ENCODE results near the gene RXFP4. TPM values are rescaled to one million over a fixed set of nuclear protein-coding genes. Genes with fewer than 3 reads are reported as not detected.

RXFP4 gene
- polyA plus RNA-seq, 1 of the 3 experiments (the other 2 are of a cell fraction) = not detected

GRCh38 chr1:155954645-155955044 lies 13.2 kb downstream of the RXFP4 start (continued):
- TF ChIP-seq, protein P1, sequence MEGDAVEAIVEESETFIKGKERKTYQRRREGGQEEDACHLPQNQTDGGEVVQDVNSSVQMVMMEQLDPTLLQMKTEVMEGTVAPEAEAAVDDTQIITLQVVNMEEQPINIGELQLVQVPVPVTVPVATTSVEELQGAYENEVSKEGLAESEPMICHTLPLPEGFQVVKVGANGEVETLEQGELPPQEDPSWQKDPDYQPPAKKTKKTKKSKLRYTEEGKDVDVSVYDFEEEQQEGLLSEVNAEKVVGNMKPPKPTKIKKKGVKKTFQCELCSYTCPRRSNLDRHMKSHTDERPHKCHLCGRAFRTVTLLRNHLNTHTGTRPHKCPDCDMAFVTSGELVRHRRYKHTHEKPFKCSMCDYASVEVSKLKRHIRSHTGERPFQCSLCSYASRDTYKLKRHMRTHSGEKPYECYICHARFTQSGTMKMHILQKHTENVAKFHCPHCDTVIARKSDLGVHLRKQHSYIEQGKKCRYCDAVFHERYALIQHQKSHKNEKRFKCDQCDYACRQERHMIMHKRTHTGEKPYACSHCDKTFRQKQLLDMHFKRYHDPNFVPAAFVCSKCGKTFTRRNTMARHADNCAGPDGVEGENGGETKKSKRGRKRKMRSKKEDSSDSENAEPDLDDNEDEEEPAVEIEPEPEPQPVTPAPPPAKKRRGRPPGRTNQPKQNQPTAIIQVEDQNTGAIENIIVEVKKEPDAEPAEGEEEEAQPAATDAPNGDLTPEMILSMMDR (IDR thresholded peaks at IDR 0.05) = no peak
- TF ChIP-seq RCOR1 (IDR thresholded peaks at IDR 0.05; ENCODE audit: low read length) (no peak), EP300 (IDR thresholded peaks at IDR 0.05; ENCODE audit: borderline replicate concordance in 1 of 2, low read depth in 1 of 2, low read length in 1 of 2) (no peak)
- TF ChIP-seq, protein P2, sequence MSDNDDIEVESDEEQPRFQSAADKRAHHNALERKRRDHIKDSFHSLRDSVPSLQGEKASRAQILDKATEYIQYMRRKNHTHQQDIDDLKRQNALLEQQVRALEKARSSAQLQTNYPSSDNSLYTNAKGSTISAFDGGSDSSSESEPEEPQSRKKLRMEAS (IDR thresholded peaks at IDR 0.05; ENCODE audit: low read depth) = no peak

DNA sequence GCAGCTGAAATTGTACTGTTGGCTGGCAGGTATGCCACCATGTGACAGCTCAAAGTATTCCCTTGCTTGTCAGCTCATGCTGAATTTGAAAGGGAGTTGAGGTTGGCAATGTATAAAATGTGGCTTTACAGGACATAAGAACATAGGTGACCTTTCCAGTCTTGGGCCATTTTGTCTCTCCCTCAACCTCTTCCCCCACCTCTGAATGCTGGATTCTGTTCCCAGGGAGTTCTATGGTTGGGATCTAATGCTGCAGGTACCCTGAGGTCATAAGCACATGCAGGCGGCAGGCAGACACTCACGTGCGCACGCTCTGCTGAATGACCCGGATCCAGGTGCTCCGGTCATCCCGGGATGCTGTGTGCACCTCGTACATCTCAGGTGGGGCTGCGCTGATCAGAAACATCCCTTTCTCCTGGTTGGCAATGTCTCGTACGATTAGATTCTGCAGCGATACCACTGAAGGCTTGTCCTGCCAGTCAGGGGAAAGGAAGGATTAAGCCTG lies 16.0 kb downstream of the RXFP4 start:
- Histone ChIP-seq H3K4me2 (no peak overlapping the region), H3K79me2 (ENCODE audit: insufficient read depth) (peaks cover 27% of the 10 kb centered on the region; the same call in 1 of the 2 replicates), H3K9me2 (no peaks in the 10 kb centered on the region), H3K9ac (no peak overlapping the region), H3K27ac (ENCODE audit: low read depth in 2 of 2, low read length in 1 of 2) (no peak overlapping the region), H4K20me1 (ENCODE audit: insufficient read depth) (peaks cover 6% of the 10 kb centered on the region; the same call in 1 of the 2 replicates), H3K9me3 (no peaks in the 10 kb centered on the region), H3K4me1 (ENCODE audit: control insufficient read depth in 1 of 2, insufficient read depth in 2 of 2, low read depth in 1 of 2, low read length in 1 of 2) (peaks cover 3 to 12% of the 10 kb centered on the region in 2 experiments; a peak in 1 of 4 replicates), H3F3A (replicated peaks; ENCODE audit: insufficient read depth) (peaks cover 26% of the 10 kb centered on the region), H2AFZ (ENCODE audit: low read depth) (no peak overlapping the region), H3K27me3 (ENCODE audit: insufficient read depth) (no peaks in the 10 kb centered on the region), H3K4me3 (ENCODE audit: low read depth in 2 of 2, low read length in 1 of 2) (no peak overlapping the region), H3K36me3 (replicated peaks in 1 of 2; ENCODE audit: control insufficient read depth in 1 of 2, insufficient read depth in 2 of 2, low read length in 1 of 2) (peaks cover 53 to 81% of the 10 kb centered on the region in 2 experiments)
- WGBS (ENCODE audit: low lambda C conversion rate) = 90% methylated on average over 9 of the region's 12 CpGs
- no peak for TF ChIP-seq RXRA (IDR thresholded peaks at IDR 0.05; ENCODE audit: borderline replicate concordance, low read depth)
- TF ChIP-seq TCF12 (IDR thresholded peaks at IDR 0.05) = no peak
- no peak for TF ChIP-seq PBX3 (IDR thresholded peaks at IDR 0.05)
- no peak for TF ChIP-seq NRF1 (IDR thresholded peaks at IDR 0.05; ENCODE audit: low read depth, low read length)
- TF ChIP-seq GATA2 (CRISPR knock-in tag; IDR thresholded peaks at IDR 0.05) = no peak
- no peak for TF ChIP-seq NFIC (IDR thresholded peaks at IDR 0.05; ENCODE audit: borderline replicate concordance)
- TF ChIP-seq TAF1 (IDR thresholded peaks at IDR 0.05; ENCODE audit: borderline replicate concordance, low read depth, low read length) = no peak
- no peak for TF ChIP-seq YY1 (IDR thresholded peaks at IDR 0.05; ENCODE audit: low read depth)
- TF ChIP-seq, protein P3, sequence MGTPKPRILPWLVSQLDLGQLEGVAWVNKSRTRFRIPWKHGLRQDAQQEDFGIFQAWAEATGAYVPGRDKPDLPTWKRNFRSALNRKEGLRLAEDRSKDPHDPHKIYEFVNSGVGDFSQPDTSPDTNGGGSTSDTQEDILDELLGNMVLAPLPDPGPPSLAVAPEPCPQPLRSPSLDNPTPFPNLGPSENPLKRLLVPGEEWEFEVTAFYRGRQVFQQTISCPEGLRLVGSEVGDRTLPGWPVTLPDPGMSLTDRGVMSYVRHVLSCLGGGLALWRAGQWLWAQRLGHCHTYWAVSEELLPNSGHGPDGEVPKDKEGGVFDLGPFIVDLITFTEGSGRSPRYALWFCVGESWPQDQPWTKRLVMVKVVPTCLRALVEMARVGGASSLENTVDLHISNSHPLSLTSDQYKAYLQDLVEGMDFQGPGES (IDR thresholded peaks at IDR 0.05; ENCODE audit: low read depth, low read length) = no peak
- no peak for TF ChIP-seq POLR2AphosphoS5 (IDR thresholded peaks at IDR 0.05; ENCODE audit: low read depth, low read length)
- TF ChIP-seq, protein P4, sequence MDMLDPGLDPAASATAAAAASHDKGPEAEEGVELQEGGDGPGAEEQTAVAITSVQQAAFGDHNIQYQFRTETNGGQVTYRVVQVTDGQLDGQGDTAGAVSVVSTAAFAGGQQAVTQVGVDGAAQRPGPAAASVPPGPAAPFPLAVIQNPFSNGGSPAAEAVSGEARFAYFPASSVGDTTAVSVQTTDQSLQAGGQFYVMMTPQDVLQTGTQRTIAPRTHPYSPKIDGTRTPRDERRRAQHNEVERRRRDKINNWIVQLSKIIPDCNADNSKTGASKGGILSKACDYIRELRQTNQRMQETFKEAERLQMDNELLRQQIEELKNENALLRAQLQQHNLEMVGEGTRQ (IDR thresholded peaks at IDR 0.05; ENCODE audit: borderline replicate concordance, low read depth, low read length) = no peak
- no peak for TF ChIP-seq SMC3 (IDR thresholded peaks at IDR 0.05; ENCODE audit: low read depth, low read length)
- TF ChIP-seq MEF2A (IDR thresholded peaks at IDR 0.05; ENCODE audit: borderline replicate concordance, low read depth) = no peak
- TF ChIP-seq SIN3A (IDR thresholded peaks at IDR 0.05; ENCODE audit: borderline replicate concordance, low read depth, low read length) = no peak
- TF ChIP-seq EP300 (IDR thresholded peaks at IDR 0.05; ENCODE audit: borderline replicate concordance in 1 of 2, low read depth in 1 of 2, low read length in 1 of 2) = no peak
- no peak for TF ChIP-seq ELF1 (IDR thresholded peaks at IDR 0.05)
- no peak for TF ChIP-seq FOXM1 (IDR thresholded peaks at IDR 0.05; ENCODE audit: low read depth)
- no peak for TF ChIP-seq REST (IDR thresholded peaks at IDR 0.05; ENCODE audit: low read depth, low read length)
- CTCF ChIA-PET = interaction anchor here (1.0 to 3.3 kb wide), 5 partner anchors 20 to 109 kb away, joined by 3 to 9 read pairs (median 4); partner anchors contain the start of genes ARHGEF2 and KHDC4
- no peak for DNase-seq
- POLR2A ChIA-PET = interaction anchor here (1.7 kb wide), 1 partner anchor 23 kb away, joined by 4 read pairs; the partner anchor contains the start of gene KHDC4
